GF-D8 (cell line): ENCODE measurements around the gene MORN1.
A peak's percentile ranks its signal among the peaks of the same experiment; 100 is the strongest.

Experiments used
- DNase-seq: peaks from one replicate; lab custom pipeline; 2025; lab: John Stamatoyannopoulos, UW

The MORN1 gene

GRCh38 chr1:2289607-2290006 is 101.7 kb downstream of the MORN1 start:
- no peak for DNase-seq

DNA sequence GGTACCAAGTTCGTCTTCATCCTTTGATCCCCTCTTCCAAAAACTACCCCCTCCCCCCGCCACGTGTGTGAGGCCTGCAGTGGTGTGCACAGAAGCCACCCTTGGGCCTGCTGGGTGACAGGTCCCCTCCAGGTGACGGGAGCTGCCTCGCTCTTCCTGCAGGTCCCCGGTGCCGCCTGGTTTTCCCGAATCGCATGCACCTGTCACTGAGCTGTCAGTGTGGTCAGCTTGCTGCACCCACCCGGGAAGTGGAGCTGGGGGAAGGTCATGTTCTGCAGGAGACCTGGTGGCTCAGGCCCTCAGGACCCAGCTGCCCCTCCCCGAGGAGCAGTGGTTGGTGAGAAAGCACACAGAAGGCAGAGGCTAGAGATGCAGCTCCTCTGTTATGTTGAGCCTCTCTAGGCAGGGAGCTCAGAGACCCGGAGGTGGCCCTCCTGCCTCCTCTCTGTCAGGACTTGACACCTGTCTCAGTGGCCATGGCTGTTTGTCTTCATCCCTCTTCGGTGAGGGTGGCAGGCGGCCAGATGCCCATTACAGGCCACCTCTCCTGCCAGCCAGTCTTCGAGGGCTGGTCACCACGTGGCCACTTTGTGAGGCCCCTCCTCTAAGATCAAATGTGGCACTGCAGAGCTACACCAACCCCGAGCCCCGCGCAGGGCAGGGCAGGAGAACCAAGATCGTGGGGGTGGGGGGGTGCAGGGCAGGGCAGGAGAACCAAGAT is 102.4 kb downstream of the MORN1 start:
- no peak for DNase-seq

- no peak for DNase-seq
Measured at GRCh38 chr1:2288311-2288710, 103.0 kb downstream of the MORN1 start.

DNA sequence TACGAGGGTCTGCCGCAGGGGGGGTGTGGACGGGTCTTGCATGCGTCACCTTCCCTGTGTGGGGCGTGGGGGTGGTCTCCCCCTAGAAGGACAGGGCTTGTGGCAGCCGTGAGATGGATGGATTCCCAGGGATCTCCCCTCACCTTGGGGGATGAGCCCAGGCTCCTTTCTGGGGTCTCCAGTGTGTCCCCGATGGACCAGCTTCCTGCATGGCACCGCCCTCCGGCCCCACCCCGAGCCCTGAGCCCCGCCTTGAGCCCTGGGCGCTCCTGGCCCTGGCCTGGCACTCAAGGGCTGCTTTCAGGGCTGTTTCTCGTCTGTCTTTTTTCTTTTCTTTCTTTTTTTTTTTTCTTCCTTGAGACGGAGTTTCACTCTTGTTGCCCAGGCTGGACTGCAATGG is 103.7 kb downstream of the MORN1 start:
- no peak for DNase-seq

GRCh38 chr1:2286923-2287322 is 104.4 kb downstream of the MORN1 start:
- DNase-seq = no peak

GRCh38 chr1:2284932-2285331 is 106.4 kb downstream of the MORN1 start:
- DNase-seq = no peak

DNA sequence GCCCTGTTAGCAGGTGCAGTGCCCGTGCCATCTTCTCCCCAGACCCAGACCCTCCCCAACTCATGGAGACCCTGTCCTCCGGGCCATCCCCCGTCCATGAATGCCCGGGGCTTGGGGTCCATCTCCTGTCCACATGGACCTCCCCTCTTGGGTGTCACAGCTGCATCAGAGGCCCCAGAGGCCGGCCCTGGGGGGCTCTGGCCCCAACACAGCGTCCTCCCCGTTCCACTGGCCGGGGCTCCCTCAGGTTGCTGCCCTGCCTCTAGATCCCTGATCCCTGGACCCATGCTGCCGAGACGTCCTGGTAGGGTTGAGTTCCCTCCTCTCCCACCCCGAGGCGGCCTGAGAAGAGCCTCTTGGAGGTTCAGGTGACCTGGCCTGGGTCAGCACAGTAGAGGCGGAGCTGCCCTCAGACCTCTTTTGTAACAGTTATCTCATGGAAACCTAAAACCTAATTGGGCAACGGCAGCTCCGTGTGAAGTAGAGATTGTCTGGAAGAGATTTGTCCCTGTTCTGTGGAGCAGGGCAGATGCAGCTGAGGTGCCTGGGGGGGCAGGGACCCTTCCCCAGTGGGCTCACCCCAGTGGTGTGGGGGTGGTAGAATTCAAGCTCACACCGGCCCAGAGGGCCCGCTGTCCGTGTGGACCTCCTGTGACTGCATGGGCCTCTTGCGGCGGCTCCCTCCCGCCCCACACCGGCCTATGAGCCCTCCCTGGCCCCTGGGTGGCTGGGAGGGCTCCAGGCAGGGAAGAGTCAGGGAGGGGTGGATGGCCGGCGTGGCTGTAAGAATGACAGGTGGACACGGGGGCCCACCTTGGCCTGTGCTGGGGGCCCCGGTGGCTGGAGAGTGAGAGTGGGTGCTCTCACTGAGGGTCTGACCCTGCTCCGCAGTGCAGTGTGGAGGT is 107.1 kb downstream of the MORN1 start:
- DNase-seq = no peak

DNA sequence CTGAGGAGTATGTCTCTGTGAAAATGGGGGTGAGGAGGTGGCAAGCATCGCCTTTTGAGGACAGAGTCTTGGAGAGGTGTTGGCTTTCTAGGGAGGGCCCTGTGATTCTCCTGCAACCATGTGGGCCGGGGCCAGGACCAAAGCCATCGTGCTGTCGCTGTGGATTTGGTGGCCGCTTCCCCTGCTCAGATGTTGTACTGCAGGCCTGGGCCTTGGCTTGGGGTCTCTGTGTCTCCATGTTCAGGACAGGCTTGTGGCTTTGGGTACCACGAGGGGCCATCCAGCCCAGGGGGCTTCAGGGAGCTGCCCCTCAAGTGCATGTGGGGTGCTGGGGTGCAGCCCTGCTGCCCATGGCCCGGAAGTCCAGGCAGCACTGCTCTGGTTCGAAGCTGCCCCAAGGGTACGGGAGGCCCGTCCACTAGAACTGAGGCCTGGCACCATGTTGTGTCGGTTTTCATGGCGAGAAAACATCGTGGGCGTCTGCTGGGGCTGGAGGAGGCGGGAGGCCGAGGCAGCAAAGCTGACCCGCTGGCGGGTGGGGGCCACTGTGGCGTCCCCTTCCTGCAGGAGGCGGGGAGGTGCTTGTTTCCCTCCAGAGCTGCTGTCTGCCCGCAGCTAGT is 107.9 kb downstream of the MORN1 start:
- DNase-seq = no peak

DNA sequence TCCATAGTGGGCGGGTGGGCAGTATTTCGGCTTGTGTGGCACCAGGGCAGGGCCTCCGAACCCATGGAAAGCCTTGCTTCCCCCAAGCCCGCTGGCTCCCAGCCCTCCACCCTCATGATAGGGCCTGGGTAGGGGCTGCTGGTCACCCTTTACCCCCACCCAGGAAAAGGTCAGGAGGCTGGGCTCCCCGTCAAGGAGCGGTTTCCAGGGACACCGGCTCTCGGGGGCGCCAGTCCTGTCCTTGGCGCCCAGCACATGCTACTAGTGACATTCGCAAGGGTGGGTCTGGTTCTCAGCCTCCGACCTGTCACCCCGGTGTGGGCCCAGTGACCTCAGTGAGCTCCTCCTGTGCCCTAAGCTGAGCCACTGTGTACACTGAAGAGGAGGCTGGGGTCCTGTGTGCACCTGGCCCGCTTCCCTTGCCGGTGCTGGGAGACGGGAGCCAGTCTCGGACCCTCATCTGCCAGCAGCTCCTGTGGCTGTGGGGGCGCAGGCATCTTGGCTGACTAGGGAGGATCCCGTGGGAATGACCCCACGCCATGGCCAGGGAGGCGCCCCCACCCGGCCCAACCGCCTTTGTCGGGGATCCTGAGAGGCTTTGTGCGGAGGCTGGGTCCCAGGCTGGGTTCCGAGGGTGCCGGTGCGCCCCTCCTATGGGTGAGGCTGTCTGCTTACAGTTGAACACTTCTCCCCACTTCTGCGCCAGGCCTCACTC is 108.6 kb downstream of the MORN1 start:
- DNase-seq = no peak

DNA sequence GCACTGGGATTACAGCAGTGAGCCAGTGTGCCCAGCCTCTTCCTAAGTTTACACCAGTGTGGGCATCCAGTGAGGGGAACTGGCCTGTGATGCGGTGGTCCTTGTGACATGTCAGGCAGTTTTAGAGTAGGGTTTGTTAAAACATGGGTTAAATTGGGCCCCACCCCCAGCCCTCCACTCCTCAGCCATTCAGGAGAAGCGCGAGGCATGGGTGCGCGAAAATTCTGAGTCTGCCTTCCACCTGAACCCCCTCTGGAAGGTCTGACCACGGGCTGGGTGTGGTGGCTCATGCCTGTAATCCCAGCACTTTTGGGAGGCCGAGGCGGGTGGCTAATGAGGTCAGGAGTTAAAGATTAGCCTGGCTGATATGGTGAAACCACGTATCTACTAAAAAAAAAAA is 111.5 kb downstream of the MORN1 start:
- DNase-seq = no peak

- DNase-seq = no peak
Measured at GRCh38 chr1:2279210-2279639, 112.1 kb downstream of the MORN1 start.

DNA sequence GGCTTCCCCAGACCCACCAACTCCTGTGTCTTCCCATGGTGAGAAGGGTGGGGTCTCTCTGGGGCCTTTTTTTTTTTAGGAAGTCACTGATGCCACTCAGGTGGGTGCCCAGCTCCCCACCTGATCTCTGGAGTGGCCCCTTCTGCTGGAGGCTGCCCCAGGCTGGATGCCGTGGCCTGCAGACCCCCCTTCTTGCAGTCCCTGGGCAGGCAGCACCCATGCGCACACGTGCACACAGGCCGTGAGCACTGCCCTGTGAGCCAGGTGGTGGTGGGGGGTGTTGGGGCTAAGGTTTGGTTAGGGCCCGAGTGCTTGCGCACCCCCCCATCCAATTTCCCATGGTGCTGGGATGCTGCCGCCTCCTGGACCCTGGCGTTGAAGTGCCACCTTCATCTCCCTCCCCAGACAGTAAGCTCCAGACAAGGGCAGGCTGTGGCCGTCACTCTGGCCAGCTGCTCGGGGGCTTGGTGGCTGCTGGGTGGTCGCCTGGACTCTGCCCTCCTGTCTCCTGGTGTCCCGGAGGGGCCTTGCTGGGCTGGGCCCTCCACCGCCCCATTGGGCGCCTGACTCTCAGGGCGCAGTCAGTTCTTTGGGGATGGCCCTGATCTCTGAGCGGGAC is 112.7 kb downstream of the MORN1 start:
- no peak for DNase-seq

- no peak for DNase-seq
Measured at GRCh38 chr1:2277741-2278488, 113.4 kb downstream of the MORN1 start.

DNA sequence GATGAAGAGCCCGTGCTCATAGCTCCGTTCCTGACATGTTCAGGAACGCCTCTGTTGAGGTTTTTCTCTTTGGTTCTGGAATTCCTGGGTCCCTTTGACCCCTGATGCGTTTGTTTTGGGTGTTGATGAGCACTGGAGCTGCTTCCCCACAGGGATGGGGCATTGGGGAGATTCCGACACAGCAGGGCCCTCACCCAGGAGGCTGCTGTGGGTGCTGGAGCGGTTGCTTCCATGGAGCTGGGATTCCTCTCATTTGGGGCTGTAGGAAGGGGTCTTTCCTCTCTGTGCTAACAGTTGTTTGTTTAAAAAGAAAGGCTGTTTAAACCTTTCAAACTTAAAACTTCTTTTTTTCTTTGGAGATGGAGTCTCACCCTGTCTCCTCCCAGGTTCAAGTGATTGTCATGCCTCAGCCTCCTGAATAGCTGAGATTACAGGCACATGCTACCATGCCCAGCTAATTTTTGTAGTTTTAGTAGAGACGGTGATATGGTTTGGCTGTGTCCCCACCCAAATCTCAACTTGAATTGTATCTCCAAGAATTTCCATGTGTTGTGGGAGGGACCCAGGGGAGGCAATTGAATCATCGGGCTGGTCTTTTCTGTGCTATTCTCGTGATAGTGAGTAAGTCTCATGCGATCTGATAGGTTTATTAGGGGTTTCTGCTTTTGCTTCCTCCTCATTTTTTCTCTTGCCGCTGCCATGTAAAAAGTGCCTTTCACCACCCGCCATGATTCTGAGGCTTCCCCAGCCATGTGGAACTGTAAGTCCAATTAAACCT is 114.4 kb downstream of the MORN1 start:
- no peak for DNase-seq

DNA sequence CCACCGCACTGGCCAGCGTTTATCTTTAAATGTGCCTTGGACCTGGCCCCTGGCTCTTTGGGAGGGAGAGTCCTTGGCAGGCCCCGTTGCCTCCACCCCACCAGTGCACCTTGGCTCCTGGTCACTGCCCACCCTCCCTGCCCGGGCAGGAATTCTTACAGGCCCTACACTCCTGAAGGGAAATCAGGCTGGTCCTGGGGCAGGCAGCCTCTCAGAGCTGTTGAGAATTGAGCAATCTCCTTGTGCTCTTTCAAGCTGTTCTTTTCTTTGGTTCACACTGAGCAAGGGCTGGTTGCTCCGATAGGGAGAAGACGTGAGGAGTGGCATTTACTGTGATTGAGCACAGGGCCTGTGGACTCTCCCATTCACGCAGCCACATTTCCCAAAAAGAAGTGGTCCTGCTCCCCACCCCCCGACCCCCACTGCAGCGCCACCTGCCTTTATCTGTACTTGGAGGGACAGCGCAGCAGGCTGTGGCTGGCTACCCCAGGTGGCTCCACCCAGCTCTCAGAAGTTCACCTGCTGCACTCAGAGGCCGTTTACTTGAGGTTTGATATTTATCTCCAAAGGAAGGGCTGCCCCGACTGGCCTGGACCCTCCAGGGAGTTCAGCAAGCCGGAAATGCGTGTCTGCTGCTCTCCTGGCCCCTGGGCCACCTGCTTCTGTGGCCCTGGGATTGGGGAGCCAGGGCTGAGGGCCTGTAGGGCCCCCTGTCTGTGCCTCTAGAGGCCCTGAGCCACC is 115.4 kb downstream of the MORN1 start:
- DNase-seq = peak; percentile 55

- DNase-seq = no peak
Measured at GRCh38 chr1:2274929-2275475, 116.4 kb downstream of the MORN1 start.

- DNase-seq = no peak
Measured at GRCh38 chr1:2274231-2274928, 117.0 kb downstream of the MORN1 start.

DNA sequence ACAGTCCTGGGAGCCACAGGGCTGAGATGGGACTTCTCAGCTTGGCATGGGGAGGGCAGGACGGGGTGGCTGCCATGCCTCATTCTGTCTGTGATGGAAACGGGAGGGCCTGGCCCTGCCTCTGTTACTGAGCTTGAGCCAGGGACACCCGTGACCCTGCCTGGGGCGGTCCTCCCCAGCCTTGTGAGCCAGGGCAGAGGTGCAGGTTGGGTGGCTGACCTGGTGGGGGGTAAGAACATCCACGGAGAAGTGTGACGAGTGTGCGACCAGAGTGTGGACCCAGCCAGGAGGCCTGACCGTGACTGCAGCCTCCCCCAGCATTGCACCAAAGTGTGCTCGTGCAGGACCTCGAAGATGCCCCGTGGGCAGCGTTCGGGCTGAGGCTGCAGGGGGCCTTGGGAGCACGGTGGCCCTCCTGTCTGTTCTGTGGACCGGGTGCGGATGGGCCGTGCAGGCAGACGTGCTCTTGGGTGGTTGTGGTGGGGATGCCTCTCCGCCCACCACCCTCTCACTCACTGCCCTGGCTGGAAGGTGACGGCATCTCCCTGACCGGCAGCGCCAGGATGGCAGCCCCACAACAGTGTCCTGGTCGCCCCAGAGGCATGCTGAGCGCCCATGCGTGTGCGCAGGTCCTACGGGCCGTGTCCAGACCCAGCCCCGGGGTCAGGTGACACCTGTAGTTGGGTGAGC is 117.8 kb downstream of the MORN1 start:
- no peak for DNase-seq
